ENCODE measurements around the gene MISP3. TPM values are rescaled to one million over a fixed set of nuclear protein-coding genes. Genes with fewer than 3 reads are reported as not detected.
"Not testable (repeated sequence)": the region's sequence is repeated elsewhere in the genome, so short reads cannot be mapped to it uniquely, and the experiment has no call there.

The MISP3 gene
- total and polyA plus RNA-seq, 11 donors: 3.5 to 28.7 (median 5.7) TPM

DNA sequence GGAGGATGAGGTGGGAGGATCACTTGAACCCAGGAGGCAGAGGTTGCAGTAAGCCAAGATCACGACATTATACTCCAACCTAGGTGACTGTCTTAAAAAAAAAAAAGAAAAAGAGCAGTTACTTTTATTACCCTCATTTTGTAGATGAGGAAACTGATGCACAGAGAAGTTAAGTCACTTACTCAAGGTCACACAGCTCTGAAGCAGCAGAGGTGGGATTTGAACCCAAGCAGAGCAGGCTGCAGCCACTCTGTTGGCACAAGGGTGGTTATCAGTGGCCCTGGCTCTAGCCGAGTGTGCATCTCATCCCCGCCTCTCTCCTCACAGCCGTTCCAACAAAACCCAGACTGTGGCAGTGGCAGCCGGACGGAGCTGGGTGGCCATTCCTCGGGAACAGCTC lies 33.4 kb upstream of the MISP3 start:
- no peak for DNase-seq
- Histone ChIP-seq H3K36me3 (peaks cover 0 to 33% (median 0%) of the 10 kb centered on the region in 9 donors), H3K27ac (no peak overlapping the region), H3K4me3 (no peak overlapping the region), H3K27me3 (no peaks in the 10 kb centered on the region), H3K9me3 (no peaks in the 10 kb centered on the region), H3K4me1 (peaks cover 0 to 19% (median 8%) of the 10 kb centered on the region in 12 donors)
- 87 to 95% (median 91%) methylated on average over 3 to 7 of the region's 7 CpGs for WGBS, 4 donors
- TF ChIP-seq, protein P1, sequence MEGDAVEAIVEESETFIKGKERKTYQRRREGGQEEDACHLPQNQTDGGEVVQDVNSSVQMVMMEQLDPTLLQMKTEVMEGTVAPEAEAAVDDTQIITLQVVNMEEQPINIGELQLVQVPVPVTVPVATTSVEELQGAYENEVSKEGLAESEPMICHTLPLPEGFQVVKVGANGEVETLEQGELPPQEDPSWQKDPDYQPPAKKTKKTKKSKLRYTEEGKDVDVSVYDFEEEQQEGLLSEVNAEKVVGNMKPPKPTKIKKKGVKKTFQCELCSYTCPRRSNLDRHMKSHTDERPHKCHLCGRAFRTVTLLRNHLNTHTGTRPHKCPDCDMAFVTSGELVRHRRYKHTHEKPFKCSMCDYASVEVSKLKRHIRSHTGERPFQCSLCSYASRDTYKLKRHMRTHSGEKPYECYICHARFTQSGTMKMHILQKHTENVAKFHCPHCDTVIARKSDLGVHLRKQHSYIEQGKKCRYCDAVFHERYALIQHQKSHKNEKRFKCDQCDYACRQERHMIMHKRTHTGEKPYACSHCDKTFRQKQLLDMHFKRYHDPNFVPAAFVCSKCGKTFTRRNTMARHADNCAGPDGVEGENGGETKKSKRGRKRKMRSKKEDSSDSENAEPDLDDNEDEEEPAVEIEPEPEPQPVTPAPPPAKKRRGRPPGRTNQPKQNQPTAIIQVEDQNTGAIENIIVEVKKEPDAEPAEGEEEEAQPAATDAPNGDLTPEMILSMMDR (IDR thresholded peaks at IDR 0.05): no peak
- no peak for TF ChIP-seq POLR2A (IDR thresholded peaks at IDR 0.05)
- intact Hi-C loops (cut with DNase I): no loop called here
- no peak for ATAC-seq

DNA sequence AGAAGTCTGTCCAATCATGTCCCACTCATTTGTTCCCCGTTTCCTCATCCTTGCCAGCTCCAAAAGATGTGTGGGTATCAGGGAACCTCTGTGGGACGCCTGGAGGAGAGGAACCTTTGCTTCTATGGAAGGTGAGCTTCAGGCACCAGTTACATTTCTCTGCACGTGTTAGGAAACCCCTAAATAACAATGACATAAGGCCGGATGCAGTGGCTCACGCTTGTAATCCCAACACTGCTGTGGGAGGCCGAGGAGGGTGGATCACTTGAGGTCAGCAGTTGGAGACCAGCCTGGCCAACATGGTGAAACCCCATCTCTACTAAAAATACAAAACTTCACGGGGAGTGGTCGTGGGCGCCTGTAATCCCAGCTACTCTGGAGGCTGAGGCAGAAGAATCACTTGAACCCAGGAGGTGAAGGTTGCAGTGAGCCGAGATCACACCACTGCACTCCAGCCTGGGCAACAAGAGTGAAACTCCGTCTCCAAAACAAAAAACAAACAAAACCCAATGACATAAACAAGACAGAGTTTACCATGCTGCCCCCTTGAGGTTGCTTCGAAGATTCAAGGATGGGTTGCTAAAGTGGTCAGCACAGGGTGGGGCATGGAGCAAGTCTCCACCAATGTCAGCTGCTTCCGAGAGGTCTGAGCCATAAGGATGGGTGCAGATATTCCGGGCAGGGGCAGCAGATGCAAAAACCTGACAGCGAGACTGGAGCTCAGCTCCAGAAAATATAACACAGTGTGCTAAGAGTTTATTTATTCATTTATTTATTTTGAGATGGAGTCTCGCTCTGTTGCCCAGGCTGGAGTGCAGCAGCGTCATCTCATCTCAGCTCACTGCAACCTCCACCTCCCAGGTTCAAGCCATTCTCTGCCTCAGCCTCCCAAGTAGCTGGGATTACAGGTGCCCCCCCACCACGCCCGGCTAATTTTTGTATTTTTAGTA lies 29.7 kb upstream of the MISP3 start:
- intact Hi-C loops (cut with DNase I): loop anchor here in 6 of 10 donors (1.0 to 10.0 kb wide), 4 partner anchors 158 to 448 kb away; no protein-coding TSS in a partner anchor
- H3K27me3 ChIP-seq, H3K4me3 ChIP-seq, H3K9me3 ChIP-seq: not testable (repeated sequence)
- DNase-seq (peak in 3 of 5 donors; percentile 37 to 53 (median 53)), ATAC-seq (peak; percentile 61 to 89 (median 84))
- peak overlapping the region in 9 of 12 donors; percentile 2 to 63 (median 39) for H3K27ac ChIP-seq
- peaks cover 0 to 51% (median 0%) of the 10 kb centered on the region in 9 donors for H3K36me3 ChIP-seq
- TF ChIP-seq, protein P1 (IDR thresholded peaks at IDR 0.05): peak; percentile 47 to 72 (median 58)
- 50 to 53% (median 51%) methylated on average over 19 of the region's 19 CpGs for WGBS, 4 donors
- peaks cover 0 to 11% (median 7%) of the 10 kb centered on the region in 12 donors for H3K4me1 ChIP-seq

DNA sequence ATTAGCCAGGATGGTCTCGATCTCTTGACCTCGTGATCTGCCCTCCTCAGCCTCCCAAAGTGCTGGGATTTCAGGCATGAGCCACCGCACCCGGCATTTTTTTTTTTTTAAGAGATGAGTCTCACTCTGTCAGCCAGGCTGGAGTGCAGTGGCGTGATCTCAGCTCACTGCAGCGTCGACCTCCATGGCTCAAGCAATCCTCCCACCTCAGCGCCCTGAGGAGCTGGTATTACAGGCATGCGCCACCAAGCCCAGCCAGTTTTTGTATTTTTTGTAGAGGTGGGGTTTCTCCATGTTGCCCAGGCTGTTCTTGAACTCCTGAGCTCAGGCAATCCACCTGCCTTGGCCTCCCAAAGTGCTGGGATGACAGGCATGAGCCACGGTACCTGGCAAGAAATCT lies 24.7 kb upstream of the MISP3 start:
- not testable (repeated sequence) for ATAC-seq
- 96 to 99% (median 97%) methylated on average over 10 of the region's 10 CpGs for WGBS, 4 donors

DNA sequence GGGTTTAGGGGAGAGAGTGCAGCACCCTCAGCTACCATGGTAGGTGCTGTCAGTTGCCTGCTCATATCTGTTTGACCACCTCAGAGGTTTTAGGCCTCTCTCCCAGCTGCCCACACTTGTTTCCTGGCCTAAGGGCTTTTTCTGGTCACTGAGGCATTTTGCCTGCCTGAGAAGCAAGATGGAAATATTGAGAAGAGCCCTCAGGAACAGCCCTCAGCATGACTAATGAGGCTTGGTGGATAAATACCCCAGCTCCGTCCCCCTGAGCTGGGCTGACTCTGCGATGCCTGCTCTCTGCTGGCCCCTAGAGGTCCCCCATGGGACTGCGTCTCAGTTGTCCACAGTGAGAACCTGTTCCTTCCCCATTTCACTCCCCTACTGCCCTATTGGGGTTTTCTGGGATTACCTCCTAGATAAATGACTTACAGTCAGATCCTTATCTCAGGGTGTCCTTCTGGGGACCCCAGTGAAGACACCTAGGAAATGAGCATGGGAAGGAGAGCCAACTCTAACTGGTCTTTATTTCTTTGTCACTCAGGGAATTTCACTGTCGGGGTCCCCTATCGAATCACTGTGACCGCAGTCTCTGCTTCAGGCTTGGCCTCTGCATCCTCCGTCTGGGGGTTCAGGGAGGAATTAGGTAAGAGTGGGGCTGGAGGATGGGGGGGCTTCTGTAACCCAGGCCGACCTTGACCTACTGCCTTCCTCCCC lies 24.0 kb upstream of the MISP3 start:
- WGBS, 4 donors: 80 to 88% (median 85%) methylated on average over 8 of the region's 8 CpGs
- Histone ChIP-seq H3K9me3 (peaks cover 0 to 9% (median 0%) of the 10 kb centered on the region in 12 donors), H3K27ac (no peak overlapping the region), H3K27me3 (no peaks in the 10 kb centered on the region), H3K4me3 (no peak overlapping the region), H3K4me1 (no peaks in the 10 kb centered on the region), H3K36me3 (peaks cover 0 to 51% (median 0%) of the 10 kb centered on the region in 9 donors)
- intact Hi-C loops (cut with DNase I): loop anchor here in 2 of 10 donors (10.0 kb wide), 2 partner anchors 164 to 454 kb away; no protein-coding TSS in a partner anchor
- TF ChIP-seq, protein P1 (IDR thresholded peaks at IDR 0.05): peak; percentile 70 to 91 (median 82)
- TF ChIP-seq POLR2A (IDR thresholded peaks at IDR 0.05): no peak
- DNase-seq (peak in 3 of 5 donors; percentile 31 to 76 (median 42)), ATAC-seq (peak in 3 of 4 donors; percentile 59 to 68 (median 66))

More for the DNA sequence above, 24.7 kb upstream of the MISP3 start:
- H3K27me3 ChIP-seq, H3K27ac ChIP-seq, DNase-seq, H3K4me3 ChIP-seq, H3K4me1 ChIP-seq, H3K9me3 ChIP-seq: not testable (repeated sequence)
- intact Hi-C loops (cut with DNase I): loop anchor here in 2 of 10 donors (10.0 kb wide), 2 partner anchors 163 to 453 kb away; no protein-coding TSS in a partner anchor
- H3K36me3 ChIP-seq: peaks cover 0 to 51% (median 0%) of the 10 kb centered on the region in 9 donors

Data from heart left ventricle (tissue), 16 donors.